Brain microvascular endothelial cell (primary cell): Measurements from ENCODE around the gene FAT2.
"Not testable (repeated sequence)": the region's sequence is repeated elsewhere in the genome, so short reads cannot be mapped to it uniquely, and the experiment has no call there.

Source experiments
- DNase-seq: peaks from one replicate; pipeline ENCODE4 v3.0.0-alpha.2; 2020
- H3K27ac ChIP-seq: fragments of 250-450 bp; sonication (Bioruptor Pico); 2 replicates; pipeline ENCODE4 v1.5.1; 2020; ENCODE audit warnings: mild to moderate bottlenecking, moderate library complexity
- H3K27me3 ChIP-seq: fragments of 250-450 bp; sonication (Bioruptor Pico); replicated peaks from 2 replicates; pipeline ENCODE4 v1.5.1; 2020; ENCODE audit warnings: mild to moderate bottlenecking
- H3K36me3 ChIP-seq: fragments of 250-450 bp; sonication (Bioruptor Pico); replicated peaks from 2 replicates; pipeline ENCODE4 v1.5.1; 2020; ENCODE audit warnings: mild to moderate bottlenecking
- H3K4me3 ChIP-seq: 2 replicates; pipeline ENCODE4 v1.5.1; 2011; ENCODE audit warnings: low read depth, mild to moderate bottlenecking, control low read depth, low read length, moderate library complexity
- CTCF ChIP-seq: IDR thresholded peaks from 2 replicates; pipeline ENCODE4 v1.5.1; 2011; ENCODE audit warnings: low read depth, mild to moderate bottlenecking, moderate library complexity, low read length, control low read depth, inconsistent platforms; ENCODE audit errors: missing control alignments
- in situ Hi-C: cut with HindIII; loops from 2 replicates; pipeline ENCODE4 v1.10.0; 2017; ENCODE audit warnings: low sequenced_read_pairs, low pct_ligation_motif_present

FAT2 gene

DNA sequence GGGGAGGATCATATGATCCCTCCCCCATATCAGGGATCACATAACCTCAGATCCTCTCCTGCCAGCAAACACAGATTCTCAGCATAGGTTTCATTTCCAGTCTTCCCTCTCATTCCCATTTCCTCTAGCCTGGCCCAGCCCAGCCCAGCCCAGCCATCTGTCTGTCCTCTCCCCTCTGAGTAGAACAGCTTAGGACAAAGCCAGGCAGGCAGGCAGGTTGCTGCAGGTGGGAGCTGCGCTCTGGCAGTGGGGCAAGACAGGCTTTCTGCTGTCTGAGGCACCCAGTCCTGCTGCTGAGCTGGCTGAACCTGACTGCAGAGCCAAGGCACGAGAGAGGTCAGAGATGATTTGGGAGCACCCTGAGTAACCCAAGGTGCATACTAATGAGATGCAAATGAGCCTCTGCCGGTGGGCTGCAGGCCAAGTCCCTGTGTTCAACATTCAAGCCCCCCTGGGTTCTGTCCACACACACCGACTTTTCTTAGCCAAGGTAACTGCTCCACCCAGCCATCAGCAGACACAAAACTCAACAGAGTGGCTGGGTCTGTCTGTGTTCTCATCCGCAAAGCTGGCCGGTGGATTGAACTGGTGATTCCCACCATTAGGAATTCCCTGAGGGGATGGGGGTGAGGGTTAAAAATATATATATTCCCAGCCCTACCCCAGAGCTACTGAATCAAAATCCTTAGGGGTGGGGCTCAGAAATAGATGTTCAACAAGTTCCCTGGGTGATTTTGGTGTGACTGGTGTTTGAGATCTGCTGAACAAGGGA lies 9.1 kb downstream of the FAT2 start:
- no peak for DNase-seq
- H3K36me3 ChIP-seq = no peaks in the 10 kb centered on the region
- H3K27ac ChIP-seq = no peak overlapping the region
- no peak for TF ChIP-seq CTCF
- in situ Hi-C loops = no loop called here
- H3K27me3 ChIP-seq = no peaks in the 10 kb centered on the region
- H3K4me3 ChIP-seq = no peak overlapping the region

DNA sequence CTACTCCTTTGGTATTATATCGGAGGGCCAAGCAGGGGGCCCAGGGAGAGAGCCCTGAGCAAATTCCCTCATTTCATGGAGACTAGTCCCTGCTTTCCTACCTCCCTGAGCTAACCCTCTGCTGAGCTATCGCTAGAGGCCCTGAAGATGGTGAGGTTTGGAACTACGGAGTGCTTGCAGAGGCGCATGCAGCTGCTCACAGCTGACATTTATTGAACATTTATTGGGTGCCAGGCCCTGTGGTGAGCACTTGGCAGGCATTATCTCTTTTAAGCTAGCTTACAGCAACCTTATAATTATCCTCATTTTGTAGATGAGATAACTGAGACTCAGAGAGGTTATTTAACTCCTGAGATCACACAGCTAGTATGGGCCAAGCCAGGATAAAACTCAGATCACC lies 9.8 kb downstream of the FAT2 start:
- H3K36me3 ChIP-seq = no peaks in the 10 kb centered on the region
- no peak overlapping the region for H3K4me3 ChIP-seq
- no peak for TF ChIP-seq CTCF
- DNase-seq = no peak
- no peak overlapping the region for H3K27ac ChIP-seq
- no peaks in the 10 kb centered on the region for H3K27me3 ChIP-seq
- in situ Hi-C loops = no loop called here

- Histone ChIP-seq H3K36me3 (no peaks in the 10 kb centered on the region), H3K27ac (no peak overlapping the region), H3K27me3 (no peaks in the 10 kb centered on the region), H3K4me3 (no peak overlapping the region)
- TF ChIP-seq CTCF = no peak
- in situ Hi-C loops = no loop called here
- DNase-seq = no peak
Measured at GRCh38 chr5:151580858-151581257, 10.3 kb downstream of the FAT2 start.

GRCh38 chr5:151580239-151580638 lies 10.9 kb downstream of the FAT2 start:
- no peaks in the 10 kb centered on the region for H3K36me3 ChIP-seq
- H3K4me3 ChIP-seq = no peak overlapping the region
- no peak for TF ChIP-seq CTCF
- DNase-seq = no peak
- H3K27me3 ChIP-seq = no peaks in the 10 kb centered on the region
- in situ Hi-C loops = no loop called here
- no peak overlapping the region for H3K27ac ChIP-seq

GRCh38 chr5:151579146-151579545 lies 12.0 kb downstream of the FAT2 start:
- H3K27ac ChIP-seq, in situ Hi-C loops, H3K27me3 ChIP-seq, H3K36me3 ChIP-seq, DNase-seq, H3K4me3 ChIP-seq: not testable (repeated sequence)

- Histone ChIP-seq H3K4me3 (no peak overlapping the region), H3K27me3 (no peaks in the 10 kb centered on the region), H3K27ac (no peak overlapping the region), H3K36me3 (no peaks in the 10 kb centered on the region)
- no peak for TF ChIP-seq CTCF
- no peak for DNase-seq
- in situ Hi-C loops = no loop called here
Measured at GRCh38 chr5:151578326-151579025, 12.7 kb downstream of the FAT2 start.
